Measurements from ENCODE around the gene SLC13A3.

Gene SLC13A3

GRCh38 chr20:46614503-46614902, 36.8 kb downstream of the SLC13A3 start:
- Mint-ChIP-seq H3K27me3 (peaks cover 14% of the 10 kb centered on the region), H3K36me3 (ENCODE audit: insufficient read depth) (no peaks in the 10 kb centered on the region), H3K27ac (ENCODE audit: low read depth) (no peak overlapping the region), H3K4me3 (no peak overlapping the region), H3K9me3 (no peaks in the 10 kb centered on the region), H3K4me1 (no peaks in the 10 kb centered on the region)
- DNase-seq (ENCODE audit: low spot score in 2 of 2) (no peak), ATAC-seq (replicated peaks; ENCODE audit: extremely low read depth, poor library complexity, severe bottlenecking) (no peak)

- DNase-seq (ENCODE audit: low spot score in 2 of 2): no peak
- no peak for ATAC-seq (replicated peaks; ENCODE audit: extremely low read depth, poor library complexity, severe bottlenecking)
- H3K4me1 Mint-ChIP-seq: no peaks in the 10 kb centered on the region
- H3K4me3 Mint-ChIP-seq: no peak overlapping the region
- H3K27me3 Mint-ChIP-seq: peaks cover 10% of the 10 kb centered on the region
- H3K27ac Mint-ChIP-seq (ENCODE audit: low read depth): no peak overlapping the region
- no peaks in the 10 kb centered on the region for H3K36me3 Mint-ChIP-seq (ENCODE audit: insufficient read depth)
- no peaks in the 10 kb centered on the region for H3K9me3 Mint-ChIP-seq
These were observed 41.1 kb downstream of the SLC13A3 start for GRCh38 chr20:46610145-46610544.

GRCh38 chr20:46609043-46609442, 42.2 kb downstream of the SLC13A3 start:
- ATAC-seq (replicated peaks; ENCODE audit: extremely low read depth, poor library complexity, severe bottlenecking) (no peak), DNase-seq (ENCODE audit: low spot score in 2 of 2) (no peak)
- no peak overlapping the region for H3K4me3 Mint-ChIP-seq
- no peaks in the 10 kb centered on the region for H3K9me3 Mint-ChIP-seq
- no peaks in the 10 kb centered on the region for H3K4me1 Mint-ChIP-seq
- peaks cover 10% of the 10 kb centered on the region for H3K27me3 Mint-ChIP-seq
- H3K27ac Mint-ChIP-seq (ENCODE audit: low read depth): no peak overlapping the region
- H3K36me3 Mint-ChIP-seq (ENCODE audit: insufficient read depth): no peaks in the 10 kb centered on the region

GRCh38 chr20:46607849-46608497, 43.3 kb downstream of the SLC13A3 start:
- H3K36me3 Mint-ChIP-seq (ENCODE audit: insufficient read depth): no peaks in the 10 kb centered on the region
- peaks cover 10% of the 10 kb centered on the region for H3K27me3 Mint-ChIP-seq
- DNase-seq (ENCODE audit: low spot score in 2 of 2) (no peak), ATAC-seq (replicated peaks; ENCODE audit: extremely low read depth, poor library complexity, severe bottlenecking) (no peak)
- H3K27ac Mint-ChIP-seq (ENCODE audit: low read depth): no peak overlapping the region
- H3K4me3 Mint-ChIP-seq: no peak overlapping the region
- H3K4me1 Mint-ChIP-seq: no peaks in the 10 kb centered on the region
- no peaks in the 10 kb centered on the region for H3K9me3 Mint-ChIP-seq

- H3K36me3 Mint-ChIP-seq (ENCODE audit: insufficient read depth): no peaks in the 10 kb centered on the region
- no peaks in the 10 kb centered on the region for H3K9me3 Mint-ChIP-seq
- H3K4me3 Mint-ChIP-seq: no peak overlapping the region
- no peaks in the 10 kb centered on the region for H3K4me1 Mint-ChIP-seq
- no peak overlapping the region for H3K27ac Mint-ChIP-seq (ENCODE audit: low read depth)
- ATAC-seq (replicated peaks; ENCODE audit: extremely low read depth, poor library complexity, severe bottlenecking): no peak
- peaks cover 10% of the 10 kb centered on the region for H3K27me3 Mint-ChIP-seq
- DNase-seq (ENCODE audit: low spot score in 2 of 2): no peak
These were observed 43.9 kb downstream of the SLC13A3 start for GRCh38 chr20:46607191-46607848.

GRCh38 chr20:46606817-46607190, 44.5 kb downstream of the SLC13A3 start:
- H3K4me1 Mint-ChIP-seq: no peaks in the 10 kb centered on the region
- H3K4me3 Mint-ChIP-seq: no peak overlapping the region
- H3K27me3 Mint-ChIP-seq: peaks cover 10% of the 10 kb centered on the region
- no peaks in the 10 kb centered on the region for H3K36me3 Mint-ChIP-seq (ENCODE audit: insufficient read depth)
- ATAC-seq (replicated peaks; ENCODE audit: extremely low read depth, poor library complexity, severe bottlenecking) (no peak), DNase-seq (ENCODE audit: low spot score in 2 of 2) (no peak)
- no peaks in the 10 kb centered on the region for H3K9me3 Mint-ChIP-seq
- H3K27ac Mint-ChIP-seq (ENCODE audit: low read depth): no peak overlapping the region

- no peak for DNase-seq (ENCODE audit: low spot score in 2 of 2)
- ATAC-seq (replicated peaks; ENCODE audit: extremely low read depth, poor library complexity, severe bottlenecking): no peak
These were observed 45.1 kb downstream of the SLC13A3 start for GRCh38 chr20:46605978-46606816.

GRCh38 chr20:46605181-46605580, 46.1 kb downstream of the SLC13A3 start:
- Mint-ChIP-seq H3K4me1 (no peaks in the 10 kb centered on the region), H3K36me3 (ENCODE audit: insufficient read depth) (no peaks in the 10 kb centered on the region), H3K4me3 (no peak overlapping the region), H3K9me3 (no peaks in the 10 kb centered on the region), H3K27me3 (peaks cover 5% of the 10 kb centered on the region), H3K27ac (ENCODE audit: low read depth) (no peak overlapping the region)
- DNase-seq (ENCODE audit: low spot score in 2 of 2) (no peak), ATAC-seq (replicated peaks; ENCODE audit: extremely low read depth, poor library complexity, severe bottlenecking) (no peak)

More at GRCh38 chr20:46605978-46606816, 45.1 kb downstream of the SLC13A3 start:
- Mint-ChIP-seq H3K27me3 (peaks cover 8% of the 10 kb centered on the region), H3K9me3 (no peaks in the 10 kb centered on the region), H3K36me3 (ENCODE audit: insufficient read depth) (no peaks in the 10 kb centered on the region), H3K4me1 (no peaks in the 10 kb centered on the region), H3K4me3 (no peak overlapping the region), H3K27ac (ENCODE audit: low read depth) (no peak overlapping the region)

- no peak for DNase-seq (ENCODE audit: low spot score in 2 of 2)
- H3K4me3 Mint-ChIP-seq: no peak overlapping the region
- H3K36me3 Mint-ChIP-seq (ENCODE audit: insufficient read depth): no peaks in the 10 kb centered on the region
- peaks cover 10% of the 10 kb centered on the region for H3K27me3 Mint-ChIP-seq
- ATAC-seq (replicated peaks; ENCODE audit: extremely low read depth, poor library complexity, severe bottlenecking): no peak
- no peaks in the 10 kb centered on the region for H3K9me3 Mint-ChIP-seq
- H3K27ac Mint-ChIP-seq (ENCODE audit: low read depth): no peak overlapping the region
- no peaks in the 10 kb centered on the region for H3K4me1 Mint-ChIP-seq
These were observed 46.6 kb downstream of the SLC13A3 start for GRCh38 chr20:46604551-46605133.

- no peak for ATAC-seq (replicated peaks; ENCODE audit: extremely low read depth, poor library complexity, severe bottlenecking)
- no peaks in the 10 kb centered on the region for H3K36me3 Mint-ChIP-seq (ENCODE audit: insufficient read depth)
- no peaks in the 10 kb centered on the region for H3K9me3 Mint-ChIP-seq
- no peak for DNase-seq (ENCODE audit: low spot score in 2 of 2)
- H3K4me3 Mint-ChIP-seq: no peak overlapping the region
- H3K27ac Mint-ChIP-seq (ENCODE audit: low read depth): no peak overlapping the region
- no peaks in the 10 kb centered on the region for H3K4me1 Mint-ChIP-seq
- peaks cover 23% of the 10 kb centered on the region for H3K27me3 Mint-ChIP-seq
These were observed 48.8 kb downstream of the SLC13A3 start for GRCh38 chr20:46602429-46602828.

GRCh38 chr20:46601603-46602122, 49.6 kb downstream of the SLC13A3 start:
- Mint-ChIP-seq H3K27me3 (peaks cover 23% of the 10 kb centered on the region), H3K9me3 (no peaks in the 10 kb centered on the region), H3K4me1 (no peaks in the 10 kb centered on the region), H3K36me3 (ENCODE audit: insufficient read depth) (no peaks in the 10 kb centered on the region), H3K4me3 (no peak overlapping the region), H3K27ac (ENCODE audit: low read depth) (no peak overlapping the region)
- DNase-seq (ENCODE audit: low spot score in 2 of 2): no peak
- ATAC-seq (replicated peaks; ENCODE audit: extremely low read depth, poor library complexity, severe bottlenecking): no peak

GRCh38 chr20:46600286-46600752, 50.9 kb downstream of the SLC13A3 start:
- H3K4me1 Mint-ChIP-seq: no peaks in the 10 kb centered on the region
- H3K27me3 Mint-ChIP-seq: peaks cover 33% of the 10 kb centered on the region
- H3K36me3 Mint-ChIP-seq (ENCODE audit: insufficient read depth): no peaks in the 10 kb centered on the region
- ATAC-seq (replicated peaks; ENCODE audit: extremely low read depth, poor library complexity, severe bottlenecking) (no peak), DNase-seq (ENCODE audit: low spot score in 2 of 2) (no peak)
- H3K4me3 Mint-ChIP-seq: no peak overlapping the region
- no peak overlapping the region for H3K27ac Mint-ChIP-seq (ENCODE audit: low read depth)
- H3K9me3 Mint-ChIP-seq: no peaks in the 10 kb centered on the region

Data from central memory CD8-positive, alpha-beta T cell (primary cell).